NCI-H128 (cell line): Measurements from ENCODE around the gene HIBCH.
"Not testable (repeated sequence)": the region's sequence is repeated elsewhere in the genome, so short reads cannot be mapped to it uniquely, and the experiment has no call there.

Experiments
- DNase-seq: peaks from one replicate; lab custom pipeline; 2025; ENCODE audit not compliant: unreplicated experiment; lab: John Stamatoyannopoulos, UW

Gene HIBCH

DNA sequence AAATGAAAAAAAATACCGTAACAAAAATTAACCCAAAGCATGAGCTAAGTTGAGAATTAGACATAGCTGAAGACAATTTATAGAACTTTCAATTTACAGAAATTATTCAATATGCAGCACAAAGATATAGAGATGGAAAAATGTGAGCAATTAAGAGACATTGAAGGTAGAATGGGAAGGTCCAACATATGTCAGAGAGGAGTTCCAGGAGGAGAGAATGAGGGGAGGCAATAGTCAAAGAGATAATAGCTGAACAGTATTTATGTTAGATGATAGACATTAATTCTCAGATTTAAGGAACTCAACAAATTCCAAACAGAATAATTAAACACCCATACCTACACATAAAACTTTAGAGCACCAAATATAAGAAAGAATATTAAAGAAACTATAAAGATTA lies 154.1 kb downstream of the HIBCH start:
- no peak for DNase-seq

- DNase-seq = no peak
These were observed 156.8 kb downstream of the HIBCH start for GRCh38 chr2:190162851-190163250.

GRCh38 chr2:190159453-190159852 lies 160.2 kb downstream of the HIBCH start:
- no peak for DNase-seq

DNA sequence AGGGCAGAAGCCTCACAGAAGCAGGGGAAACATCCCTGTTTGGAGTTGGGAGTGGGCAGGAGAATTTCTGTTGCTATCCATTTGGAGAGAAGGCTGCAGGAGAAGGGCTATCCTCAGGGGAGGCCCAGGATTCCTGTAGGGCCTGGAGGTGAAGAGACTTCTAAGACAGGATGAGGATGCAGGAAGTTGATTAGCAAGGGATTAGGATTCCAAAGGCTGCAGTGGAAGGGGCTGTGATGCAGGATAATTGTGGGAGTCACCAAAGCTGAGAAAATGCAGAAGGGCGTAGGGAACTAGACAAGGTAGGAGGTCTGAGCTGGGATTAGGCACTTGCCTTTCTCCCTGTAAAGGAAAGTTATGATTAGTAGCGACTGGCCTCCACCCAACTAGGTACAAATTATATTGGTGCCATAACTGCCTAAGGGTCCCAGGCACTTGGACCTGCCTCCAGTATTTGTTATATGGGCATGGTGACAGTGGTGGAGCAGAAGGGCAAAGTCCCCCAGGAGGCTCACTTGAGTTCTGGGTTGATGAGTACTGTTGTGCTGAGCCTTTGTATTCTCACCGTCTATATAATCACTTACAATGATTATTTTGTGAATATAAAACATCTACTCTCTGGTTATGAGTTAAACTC lies 160.7 kb downstream of the HIBCH start:
- DNase-seq = no peak

DNA sequence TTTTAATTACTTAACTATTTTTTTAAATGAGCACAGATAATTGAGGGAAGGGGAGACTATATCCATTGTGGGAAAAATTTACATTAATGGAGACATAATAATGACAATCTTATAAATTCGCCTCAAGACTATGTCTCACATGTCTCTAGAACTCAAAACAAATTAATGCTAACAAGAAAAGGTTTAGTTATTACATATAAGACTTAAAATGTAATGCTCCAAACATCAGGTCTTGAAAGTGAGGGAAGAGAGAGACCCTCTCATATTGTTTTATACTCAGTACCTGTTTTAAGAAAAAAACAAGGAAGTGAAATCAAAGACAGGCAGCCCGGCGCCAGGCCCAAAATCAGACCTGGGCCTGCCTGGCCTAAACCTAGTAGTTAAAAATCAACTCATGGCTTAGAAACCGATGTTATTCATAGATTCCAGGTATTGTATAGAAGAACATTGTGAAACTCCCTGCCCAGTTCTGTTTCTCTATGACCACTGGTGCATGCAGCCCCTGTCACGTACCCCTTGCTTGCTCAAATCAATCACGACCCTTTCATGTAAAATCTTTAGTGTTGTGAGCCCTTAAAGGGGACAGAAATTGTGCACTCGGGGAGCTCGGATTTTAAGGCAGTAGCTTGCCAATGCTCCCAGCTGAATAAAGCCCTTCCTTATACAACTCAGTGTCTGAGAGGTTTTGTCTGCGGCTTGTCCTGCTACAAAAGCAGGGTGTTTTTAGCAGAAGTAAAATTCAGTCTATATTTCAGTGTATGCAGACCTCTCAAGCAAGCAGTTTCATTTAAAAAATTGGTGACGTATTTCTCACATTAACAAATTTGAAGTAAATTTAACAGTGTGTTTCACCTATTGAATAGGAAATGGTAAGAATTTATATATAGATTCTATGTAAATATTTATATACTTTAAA lies 161.8 kb downstream of the HIBCH start:
- not testable (repeated sequence) for DNase-seq

DNA sequence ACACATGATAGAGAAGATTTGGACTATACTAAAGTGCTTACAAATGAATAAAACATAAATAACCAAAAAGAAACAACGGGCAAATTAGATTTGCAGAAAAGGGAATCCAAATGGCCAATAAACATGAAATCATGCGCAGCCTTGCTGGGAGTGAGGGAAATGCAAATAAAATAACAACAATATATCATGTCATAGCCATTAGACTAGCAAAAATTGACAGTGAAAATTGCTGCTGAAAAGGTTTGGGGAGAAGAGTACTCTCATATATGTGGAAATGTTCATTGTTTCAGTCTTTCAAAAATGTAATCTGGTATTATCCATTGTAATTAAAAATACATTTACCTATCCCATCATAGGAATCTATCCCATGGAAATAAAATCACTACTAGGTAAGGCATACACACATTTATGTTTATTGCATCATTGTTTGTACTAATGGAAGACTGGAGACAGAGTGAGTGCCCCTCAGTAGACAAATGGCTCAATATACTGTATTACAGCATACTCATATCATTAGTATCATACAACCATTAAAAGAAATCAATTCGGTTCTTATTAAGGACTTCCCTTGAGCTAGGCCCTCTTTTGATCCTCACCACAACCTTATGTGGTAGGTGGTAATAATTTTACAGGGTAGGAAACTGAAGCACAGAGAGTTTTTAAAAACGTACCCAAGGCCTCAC lies 163.0 kb downstream of the HIBCH start:
- no peak for DNase-seq
